Measurements from ENCODE around the gene SUFU.

DNA sequence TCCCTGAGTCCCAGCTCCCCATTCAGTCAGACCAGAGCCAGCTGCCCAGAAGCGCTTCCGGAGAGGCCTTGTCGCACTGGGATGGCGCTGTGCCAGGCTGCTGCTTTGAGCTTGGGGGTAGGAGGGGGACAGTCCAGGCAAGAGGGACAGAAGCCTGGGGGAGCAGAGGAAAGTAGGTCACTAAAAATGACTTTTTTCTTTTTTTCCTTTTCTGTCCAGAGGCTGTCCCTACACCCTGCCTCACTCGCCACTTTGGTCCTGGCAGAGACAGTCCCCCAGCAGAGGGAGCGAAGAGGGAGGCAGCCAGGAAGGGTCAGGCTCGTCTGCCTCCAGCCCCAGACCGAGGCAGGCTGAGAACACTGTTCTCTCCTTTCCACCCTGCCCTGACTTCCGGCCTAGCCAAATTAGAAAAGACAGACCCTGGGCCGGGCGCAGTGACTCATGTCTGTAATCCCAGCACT lies 124.7 kb downstream of the SUFU start:
- TF ChIP-seq, protein P1, sequence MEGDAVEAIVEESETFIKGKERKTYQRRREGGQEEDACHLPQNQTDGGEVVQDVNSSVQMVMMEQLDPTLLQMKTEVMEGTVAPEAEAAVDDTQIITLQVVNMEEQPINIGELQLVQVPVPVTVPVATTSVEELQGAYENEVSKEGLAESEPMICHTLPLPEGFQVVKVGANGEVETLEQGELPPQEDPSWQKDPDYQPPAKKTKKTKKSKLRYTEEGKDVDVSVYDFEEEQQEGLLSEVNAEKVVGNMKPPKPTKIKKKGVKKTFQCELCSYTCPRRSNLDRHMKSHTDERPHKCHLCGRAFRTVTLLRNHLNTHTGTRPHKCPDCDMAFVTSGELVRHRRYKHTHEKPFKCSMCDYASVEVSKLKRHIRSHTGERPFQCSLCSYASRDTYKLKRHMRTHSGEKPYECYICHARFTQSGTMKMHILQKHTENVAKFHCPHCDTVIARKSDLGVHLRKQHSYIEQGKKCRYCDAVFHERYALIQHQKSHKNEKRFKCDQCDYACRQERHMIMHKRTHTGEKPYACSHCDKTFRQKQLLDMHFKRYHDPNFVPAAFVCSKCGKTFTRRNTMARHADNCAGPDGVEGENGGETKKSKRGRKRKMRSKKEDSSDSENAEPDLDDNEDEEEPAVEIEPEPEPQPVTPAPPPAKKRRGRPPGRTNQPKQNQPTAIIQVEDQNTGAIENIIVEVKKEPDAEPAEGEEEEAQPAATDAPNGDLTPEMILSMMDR (IDR thresholded peaks at IDR 0.05; ENCODE audit: low read depth, low read length), result no peak
- TF ChIP-seq EZH2phosphoT487 (IDR thresholded peaks at IDR 0.05; ENCODE audit: low read depth), result no peak
